NCI-H748 treated with DMSO at 0.1 percent for 48 hours (cell line): ENCODE data around the gene RNF5.

Experiments used
- DNase-seq: peaks from one replicate; lab custom pipeline; 2025; lab: John Stamatoyannopoulos, UW

The RNF5 gene

DNA sequence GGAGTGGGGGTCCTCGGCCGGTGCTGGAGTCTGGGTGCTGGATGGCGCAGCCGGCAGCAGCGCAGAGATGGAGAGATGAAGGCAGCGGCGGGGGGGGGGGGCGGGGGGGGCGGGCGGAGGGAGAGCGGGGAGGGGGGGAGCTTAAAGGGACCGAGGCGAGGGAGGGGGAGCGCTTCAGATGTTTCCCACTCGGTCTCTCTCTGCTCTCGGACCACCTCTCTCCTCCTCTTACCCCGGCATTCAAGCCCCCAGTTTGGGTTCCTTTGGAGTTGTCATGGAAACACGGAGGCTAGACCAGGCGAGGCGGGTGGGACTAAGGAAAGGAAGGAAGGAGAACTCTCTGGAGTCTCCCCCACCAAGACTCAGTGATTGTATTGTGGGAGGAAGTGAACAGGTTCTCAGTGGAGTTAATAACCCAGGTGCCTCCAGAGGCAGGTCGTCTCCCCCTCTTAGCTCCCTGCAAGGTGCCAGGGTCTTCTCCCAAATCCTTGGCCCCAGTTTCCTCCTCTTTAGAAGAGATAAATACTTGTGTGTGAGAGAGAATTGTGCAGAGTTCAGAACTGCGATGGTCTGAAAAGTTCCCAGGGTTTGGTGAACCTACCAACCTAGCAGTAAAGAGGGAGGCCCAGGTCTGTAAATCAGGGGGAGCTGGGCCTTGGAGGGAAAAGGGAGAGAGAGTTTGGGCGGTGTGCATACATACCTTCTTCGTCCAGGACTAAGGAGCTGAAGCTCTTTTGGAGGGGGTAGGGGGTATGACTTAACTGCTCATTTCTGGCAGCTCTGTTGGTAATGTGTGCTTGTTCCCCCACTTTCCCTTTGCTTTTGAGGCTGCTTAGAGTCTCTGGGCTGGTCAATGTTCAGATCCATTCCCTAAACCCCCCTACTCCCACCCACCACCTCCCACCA is 26.1 kb upstream of the RNF5 start, which contains the start of gene PRRT1:
Gene PRRT1 (minus strand): TSS at position 77 of the 906 bp plus-strand sequence. CDS start 112 bp downstream, outside the sequence.
- no peak for DNase-seq

GRCh38 chr6:32152769-32153563 is 25.2 kb upstream of the RNF5 start:
- no peak for DNase-seq

DNA sequence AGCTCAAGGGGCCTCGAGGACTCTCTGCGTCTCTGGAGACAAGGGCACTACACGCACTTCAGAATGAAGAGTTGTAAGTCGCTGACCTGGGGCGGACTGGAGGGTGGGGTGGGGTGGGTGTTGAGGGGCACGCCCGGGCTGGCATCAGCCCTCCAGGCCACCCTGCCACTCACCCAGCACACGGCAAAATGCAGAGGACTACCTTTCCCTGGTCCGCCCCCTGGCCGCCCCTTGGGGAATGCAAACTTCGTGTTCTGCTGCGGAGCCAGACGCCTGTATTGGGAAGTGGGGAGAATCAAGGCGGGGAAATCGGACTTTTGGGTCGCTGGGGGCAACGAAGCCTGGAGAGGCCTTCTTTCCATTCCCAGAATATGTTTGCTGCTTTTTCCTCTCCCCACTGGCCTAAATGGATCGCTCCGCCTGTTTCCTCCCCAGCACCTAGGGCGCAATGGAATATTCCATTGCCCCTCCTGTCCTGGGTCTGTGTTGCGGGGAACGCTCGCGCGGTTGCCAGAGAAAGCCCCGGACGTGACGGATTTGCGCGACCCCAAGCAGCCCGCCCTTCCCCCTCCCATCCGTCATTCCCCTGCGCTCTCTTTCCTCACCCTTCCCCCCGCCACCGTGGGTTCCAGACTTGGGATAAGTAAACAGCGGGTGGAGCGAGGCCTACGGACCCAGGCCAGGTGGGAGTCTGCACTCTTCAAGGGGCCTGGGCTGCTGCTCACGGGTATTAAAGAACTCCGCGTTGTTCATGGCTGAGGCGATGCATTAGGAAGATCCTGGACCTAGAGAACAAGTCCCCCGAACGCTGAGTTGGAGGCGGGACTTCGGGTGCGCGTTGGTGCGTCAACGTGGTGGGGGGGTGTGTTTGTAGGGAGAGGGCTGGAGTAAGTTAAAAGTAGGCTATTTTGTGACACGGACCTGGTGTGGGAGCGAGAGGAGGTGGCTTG is 24.4 kb upstream of the RNF5 start, which contains the start of gene PPT2:
Gene PPT2 (plus strand): TSS at position 578 of the 950 bp plus-strand sequence. CDS start 454 bp downstream, outside the sequence.
- DNase-seq: peak; percentile 85

DNA sequence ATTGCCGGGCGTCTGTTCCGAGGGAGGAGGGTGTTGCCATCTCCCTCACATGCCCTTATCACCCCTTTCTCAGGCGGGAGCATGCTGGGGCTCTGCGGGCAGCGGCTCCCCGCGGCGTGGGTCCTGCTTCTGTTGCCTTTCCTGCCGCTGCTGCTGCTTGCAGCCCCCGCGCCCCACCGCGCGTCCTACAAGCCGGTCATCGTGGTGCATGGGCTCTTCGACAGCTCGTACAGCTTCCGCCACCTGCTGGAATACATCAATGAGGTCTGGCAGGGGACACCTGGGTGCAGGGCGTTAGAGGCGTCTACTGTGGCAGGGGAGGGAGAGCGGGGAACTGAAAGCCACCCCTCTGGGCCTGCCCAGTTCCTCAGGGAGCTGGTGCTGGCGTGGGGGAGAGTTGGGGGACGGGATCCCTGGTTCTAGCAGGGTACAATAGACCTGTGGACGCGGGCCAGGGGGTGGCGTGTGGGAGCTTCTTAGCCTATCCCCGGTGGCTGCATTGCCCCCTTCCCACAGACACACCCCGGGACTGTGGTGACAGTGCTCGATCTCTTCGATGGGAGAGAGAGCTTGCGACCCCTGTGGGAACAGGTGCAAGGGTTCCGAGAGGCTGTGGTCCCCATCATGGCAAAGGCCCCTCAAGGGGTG is 23.6 kb upstream of the RNF5 start:
- peak; percentile 70 for DNase-seq

- DNase-seq: no peak
Observed at GRCh38 chr6:32156891-32157290, 21.3 kb upstream of the RNF5 start.

DNA sequence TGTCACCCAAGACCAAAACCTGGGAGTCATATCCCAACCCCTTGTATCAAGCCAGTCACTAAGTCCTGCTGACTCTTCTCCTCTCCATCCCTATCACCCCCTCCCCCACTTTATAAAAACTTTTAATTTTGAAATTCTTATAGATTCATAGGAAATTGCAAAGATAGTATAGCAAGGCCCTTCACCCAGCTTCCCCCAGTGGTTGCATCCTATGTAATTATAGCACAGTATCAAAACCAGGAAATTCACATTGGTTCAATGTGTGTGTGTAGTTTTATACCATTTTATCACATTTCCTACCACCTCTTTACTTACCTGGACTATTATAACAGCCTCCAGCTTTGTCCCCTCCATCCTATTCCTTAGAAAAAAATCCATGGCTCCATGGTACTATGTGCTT is 20.2 kb upstream of the RNF5 start:
- no peak for DNase-seq

GRCh38 chr6:32163559-32164258 is 14.5 kb upstream of the RNF5 start:
- DNase-seq: no peak

DNA sequence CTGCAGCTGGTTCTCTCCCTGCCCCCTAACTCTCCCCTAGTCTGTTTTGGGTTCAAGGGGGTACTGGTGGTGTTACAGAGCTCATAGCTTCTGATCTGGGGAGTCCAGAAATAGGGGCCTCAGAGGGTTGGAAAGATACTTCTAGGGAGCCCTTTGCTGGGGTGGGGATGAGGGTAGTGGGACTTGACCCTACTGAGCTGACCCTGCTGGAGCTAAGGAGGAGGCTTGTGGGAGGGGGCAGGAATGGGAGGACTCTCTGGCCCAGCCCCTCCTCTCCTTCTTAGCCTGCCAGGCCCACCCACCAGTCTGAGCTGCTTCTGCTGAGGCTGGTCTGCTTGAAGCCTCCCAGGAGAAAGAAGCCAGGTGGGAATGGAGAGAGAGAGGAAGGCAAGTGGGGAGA is 13.9 kb upstream of the RNF5 start, which contains the start of gene EGFL8:
Gene EGFL8 (plus strand): TSS at position 301 of the 400 bp plus-strand sequence. CDS start 1,571 bp downstream, outside the sequence.
- DNase-seq: no peak

GRCh38 chr6:32166411-32167061 is 11.7 kb upstream of the RNF5 start:
- DNase-seq: no peak

DNA sequence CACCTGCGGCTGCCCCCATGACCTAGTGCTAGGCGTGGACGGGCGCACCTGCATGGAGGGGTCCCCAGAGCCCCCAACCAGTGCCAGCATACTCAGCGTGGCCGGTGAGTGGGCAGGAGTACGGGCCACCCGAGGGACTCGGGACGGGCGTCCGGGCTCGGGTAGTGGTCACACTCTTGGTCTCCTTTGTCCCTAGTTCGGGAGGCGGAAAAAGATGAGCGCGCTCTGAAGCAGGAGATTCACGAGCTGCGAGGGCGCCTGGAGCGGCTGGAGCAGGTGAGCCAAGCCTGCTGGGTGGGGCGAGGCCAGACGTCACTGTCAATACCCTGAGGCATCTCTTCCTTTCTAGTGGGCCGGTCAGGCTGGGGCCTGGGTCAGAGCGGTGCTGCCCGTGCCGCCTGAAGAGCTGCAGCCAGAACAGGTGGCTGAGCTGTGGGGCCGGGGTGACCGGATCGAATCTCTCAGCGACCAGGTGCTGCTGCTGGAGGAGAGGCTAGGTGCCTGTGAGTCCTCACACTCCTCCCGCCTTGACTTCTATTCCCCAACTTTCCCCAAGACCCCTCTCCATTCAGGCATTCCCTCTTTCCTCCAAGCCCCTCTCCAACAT is 10.9 kb upstream of the RNF5 start:
- DNase-seq: no peak

GRCh38 chr6:32167761-32168262 is 10.4 kb upstream of the RNF5 start:
- no peak for DNase-seq

DNA sequence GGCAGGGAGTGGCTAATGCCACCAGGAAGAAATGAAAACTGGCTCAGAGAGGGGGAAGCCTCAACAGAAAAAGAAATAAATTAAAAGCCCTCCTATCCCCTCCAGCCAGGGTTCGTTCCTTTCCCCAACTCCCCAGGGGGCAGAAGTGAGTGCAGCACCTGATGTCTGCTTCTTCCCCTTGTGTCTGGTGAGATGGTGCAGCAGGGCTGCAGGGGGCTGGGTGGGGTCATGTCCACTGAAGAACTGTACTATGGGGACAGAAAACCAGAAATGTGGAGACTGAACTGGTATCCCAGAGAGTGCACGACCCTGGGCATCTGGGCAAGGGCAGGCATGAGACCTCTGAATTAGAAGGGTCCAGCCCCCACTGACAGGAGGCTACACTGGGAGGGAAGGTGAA is 9.9 kb upstream of the RNF5 start:
- DNase-seq: no peak

DNA sequence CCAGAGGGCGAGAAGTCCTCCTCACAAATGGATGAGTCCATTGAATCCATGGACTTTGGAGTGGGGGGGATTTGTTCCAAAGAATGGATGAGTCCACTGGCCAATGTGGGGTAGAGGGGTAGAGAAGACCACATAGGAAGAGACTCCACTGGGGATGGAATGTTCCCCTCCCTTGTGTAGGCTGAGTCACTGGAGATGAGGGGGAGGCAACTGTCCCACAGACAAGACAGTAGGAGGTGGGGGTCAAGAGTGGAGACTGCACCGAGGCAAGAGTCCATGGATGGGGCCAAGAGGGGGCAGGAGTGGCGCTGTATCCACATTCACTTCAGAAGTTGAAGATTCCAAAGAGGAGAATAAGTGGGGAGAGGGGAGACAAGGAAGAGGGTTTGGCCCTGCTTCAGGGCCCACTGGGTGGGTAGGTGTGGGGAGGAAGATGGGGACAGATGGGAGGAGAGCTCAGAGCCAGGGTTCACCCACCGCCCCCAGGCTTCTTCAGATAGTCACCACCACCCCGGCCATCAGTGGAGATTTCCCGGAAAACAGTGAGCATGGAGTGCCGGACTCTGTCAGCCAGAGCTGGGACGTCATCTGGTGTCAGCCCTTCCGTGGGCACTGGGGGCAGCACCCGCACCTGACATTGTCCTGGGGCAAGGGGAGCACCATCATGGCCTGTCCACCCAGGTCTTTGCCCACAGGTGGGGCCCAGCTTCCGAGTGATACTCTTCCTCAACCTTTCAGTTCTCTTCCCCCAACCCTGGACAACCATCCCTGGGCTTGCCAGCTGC is 9.2 kb upstream of the RNF5 start:
- DNase-seq: no peak

- DNase-seq: no peak
Observed at GRCh38 chr6:32170294-32170693, 7.9 kb upstream of the RNF5 start.

- DNase-seq: no peak
Observed at GRCh38 chr6:32171234-32171633, 7.0 kb upstream of the RNF5 start.

DNA sequence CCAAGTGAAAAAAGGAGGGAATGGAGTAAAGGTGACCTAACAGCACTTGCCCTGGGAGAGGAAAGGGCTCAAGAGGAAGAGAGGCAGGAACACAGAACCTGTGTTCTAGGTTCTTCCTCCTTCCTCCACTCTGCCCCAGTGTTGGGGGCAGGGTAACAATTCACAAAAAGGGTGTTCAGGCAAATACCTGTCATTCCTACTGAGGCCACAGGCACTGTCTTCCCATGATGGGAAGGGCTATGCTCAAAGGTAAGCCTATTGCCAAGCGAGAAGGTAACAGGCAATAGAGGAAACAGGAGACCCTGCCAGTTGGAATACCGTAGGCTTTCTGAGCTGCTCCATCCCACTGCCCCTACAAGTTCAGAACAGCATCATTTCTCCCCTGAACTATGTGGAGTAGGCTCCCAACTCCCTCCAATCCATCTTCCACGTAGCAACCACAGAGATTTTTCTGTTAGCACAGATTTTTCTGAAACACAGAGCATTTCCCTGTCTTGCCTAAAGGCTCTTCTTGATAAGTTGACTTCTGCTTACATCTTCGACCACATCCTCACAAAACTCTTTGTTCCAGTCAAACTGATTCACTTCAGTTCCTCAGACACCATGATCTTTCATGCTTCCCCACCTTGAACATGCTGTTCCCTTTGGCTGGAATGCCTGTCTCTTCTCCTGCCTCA is 5.0 kb upstream of the RNF5 start:
- DNase-seq: no peak

- no peak for DNase-seq
Observed at GRCh38 chr6:32174416-32174815, 3.8 kb upstream of the RNF5 start.

GRCh38 chr6:32175322-32175710 is 2.9 kb upstream of the RNF5 start:
- no peak for DNase-seq
